Activated T-cell treated with anti-CD3 and anti-CD28 coated beads for 4 hours (primary cell): ENCODE results near the gene ARHGEF1.
A peak's percentile ranks its signal among the peaks of the same experiment; 100 is the strongest.

Source experiments
- DNase-seq: peaks from one replicate; pipeline ENCODE4 v3.0.0-alpha.2; 2020

ARHGEF1 gene

GRCh38 chr19:41882568-41883462 lies at the start of gene ARHGEF1:
Gene ARHGEF1, plus strand, starts transcription at chr19:41883184. Its CDS starts 4,899 bp downstream, at chr19:41888083.
- peak; percentile 46 for DNase-seq

GRCh38 chr19:41837981-41838708 lies 44.8 kb upstream of the ARHGEF1 start:
- no peak for DNase-seq

GRCh38 chr19:41839211-41839610 lies 43.8 kb upstream of the ARHGEF1 start:
- DNase-seq, result no peak

- DNase-seq, result no peak
Observed at GRCh38 chr19:41843371-41843770, 39.6 kb upstream of the ARHGEF1 start.

GRCh38 chr19:41844601-41845000 lies 38.4 kb upstream of the ARHGEF1 start, which contains the start of gene LYPD4:
Gene LYPD4, minus strand, starts transcription at chr19:41844683. Its CDS starts 5,398 bp downstream, at chr19:41839285.
- DNase-seq, result no peak

GRCh38 chr19:41845001-41845050 lies 38.2 kb upstream of the ARHGEF1 start, which contains the start of gene DMRTC2:
Gene DMRTC2, plus strand, starts transcription at chr19:41845042. Its CDS starts 2,387 bp downstream, at chr19:41847429.
- DNase-seq, result no peak

- DNase-seq, result no peak
Observed at GRCh38 chr19:41845051-41845590, 37.9 kb upstream of the ARHGEF1 start.

GRCh38 chr19:41847351-41848105 lies 35.5 kb upstream of the ARHGEF1 start:
- DNase-seq, result no peak

- DNase-seq, result no peak
Observed at GRCh38 chr19:41848666-41849065, 34.3 kb upstream of the ARHGEF1 start.

- DNase-seq, result no peak
Observed at GRCh38 chr19:41849067-41849466, 33.9 kb upstream of the ARHGEF1 start.

GRCh38 chr19:41850381-41850780 lies 32.6 kb upstream of the ARHGEF1 start:
- no peak for DNase-seq

GRCh38 chr19:41851456-41851855 lies 31.5 kb upstream of the ARHGEF1 start:
- DNase-seq, result no peak

GRCh38 chr19:41853344-41853743 lies 29.6 kb upstream of the ARHGEF1 start:
- no peak for DNase-seq

GRCh38 chr19:41853768-41854167 lies 29.2 kb upstream of the ARHGEF1 start:
- no peak for DNase-seq

- DNase-seq, result no peak
Observed at GRCh38 chr19:41859213-41859617, 23.8 kb upstream of the ARHGEF1 start.

- peak; percentile 98 for DNase-seq
Observed at GRCh38 chr19:41859618-41860418, 23.2 kb upstream of the ARHGEF1 start, which contains the start of gene RPS19. Gene RPS19, plus strand, starts transcription at chr19:41860255. Its CDS starts 520 bp downstream, at chr19:41860775.

- no peak for DNase-seq
Observed at GRCh38 chr19:41860419-41861115, 22.4 kb upstream of the ARHGEF1 start.

GRCh38 chr19:41861116-41861768 lies 21.7 kb upstream of the ARHGEF1 start:
- DNase-seq, result no peak

- no peak for DNase-seq
Observed at GRCh38 chr19:41861846-41862245, 21.1 kb upstream of the ARHGEF1 start.

GRCh38 chr19:41862445-41862986 lies 20.5 kb upstream of the ARHGEF1 start:
- no peak for DNase-seq
